GM12865 (cell line): ENCODE results near the gene FLT1.

Experiments used
- DNase-seq: peaks from one replicate; pipeline ENCODE4 v3.0.0; 2010; ENCODE audit warnings: low read depth
- H3K4me3 ChIP-seq: 2 replicates; pipeline ENCODE4 v1.5.1; 2011; ENCODE audit warnings: mild to moderate bottlenecking, low read depth, low read length, control low read depth
- TF ChIP-seq, protein P1 (sequence below): IDR thresholded peaks from 2 replicates; pipeline ENCODE4 v1.5.1; 2011; ENCODE audit warnings: low read length, control low read depth, low read depth, inconsistent platforms; ENCODE audit not compliant: insufficient read depth; ENCODE audit errors: missing control alignments

FLT1 gene

DNA sequence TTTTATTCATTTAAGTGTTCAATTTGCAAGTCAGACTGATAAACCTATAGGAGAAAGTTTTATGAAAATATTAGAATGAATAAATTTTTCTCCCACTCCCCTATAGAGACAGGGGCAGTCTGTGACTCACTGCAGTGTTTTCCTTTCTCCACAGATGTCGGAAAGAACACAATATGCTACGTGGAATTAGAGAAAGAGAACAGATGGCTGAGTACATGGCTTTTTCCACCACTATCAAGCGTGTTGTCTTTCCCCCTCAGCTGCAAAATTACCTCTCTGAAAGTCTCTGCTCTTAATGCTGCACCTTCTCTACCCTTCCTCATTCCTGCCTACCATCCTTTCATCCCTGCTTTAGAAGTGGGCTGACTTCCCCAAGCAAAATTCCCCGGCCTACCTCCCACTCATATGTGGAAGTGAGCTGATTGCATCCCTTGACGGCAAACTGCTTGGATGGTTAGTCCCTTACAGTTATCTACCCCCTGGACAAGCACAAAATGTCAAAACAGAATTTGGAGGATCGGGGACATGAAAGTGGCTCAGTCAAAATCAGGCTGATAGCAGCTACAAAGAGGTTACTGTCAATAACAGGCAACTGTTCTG lies 30.0 kb downstream of the FLT1 start:
- no peak for DNase-seq
- TF ChIP-seq, protein P1, sequence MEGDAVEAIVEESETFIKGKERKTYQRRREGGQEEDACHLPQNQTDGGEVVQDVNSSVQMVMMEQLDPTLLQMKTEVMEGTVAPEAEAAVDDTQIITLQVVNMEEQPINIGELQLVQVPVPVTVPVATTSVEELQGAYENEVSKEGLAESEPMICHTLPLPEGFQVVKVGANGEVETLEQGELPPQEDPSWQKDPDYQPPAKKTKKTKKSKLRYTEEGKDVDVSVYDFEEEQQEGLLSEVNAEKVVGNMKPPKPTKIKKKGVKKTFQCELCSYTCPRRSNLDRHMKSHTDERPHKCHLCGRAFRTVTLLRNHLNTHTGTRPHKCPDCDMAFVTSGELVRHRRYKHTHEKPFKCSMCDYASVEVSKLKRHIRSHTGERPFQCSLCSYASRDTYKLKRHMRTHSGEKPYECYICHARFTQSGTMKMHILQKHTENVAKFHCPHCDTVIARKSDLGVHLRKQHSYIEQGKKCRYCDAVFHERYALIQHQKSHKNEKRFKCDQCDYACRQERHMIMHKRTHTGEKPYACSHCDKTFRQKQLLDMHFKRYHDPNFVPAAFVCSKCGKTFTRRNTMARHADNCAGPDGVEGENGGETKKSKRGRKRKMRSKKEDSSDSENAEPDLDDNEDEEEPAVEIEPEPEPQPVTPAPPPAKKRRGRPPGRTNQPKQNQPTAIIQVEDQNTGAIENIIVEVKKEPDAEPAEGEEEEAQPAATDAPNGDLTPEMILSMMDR: no peak

DNA sequence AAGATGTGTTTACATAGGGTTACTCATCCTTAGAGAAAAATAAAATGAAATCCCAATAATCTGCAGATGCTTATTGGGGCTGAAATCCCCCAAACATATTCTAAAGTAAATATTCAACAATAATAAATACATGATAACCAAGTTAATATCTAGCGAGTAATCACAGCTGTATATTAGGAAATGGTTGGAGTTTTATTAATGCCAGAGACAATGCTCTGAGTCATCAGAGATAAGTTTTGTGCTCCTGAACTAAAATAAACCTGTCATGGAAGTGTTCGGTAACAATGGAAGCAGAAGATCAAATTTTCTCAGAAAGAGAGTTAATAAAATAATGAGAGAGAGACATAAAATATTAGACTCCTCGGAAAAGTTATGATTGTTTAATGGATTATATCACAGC lies 31.4 kb downstream of the FLT1 start:
- TF ChIP-seq, protein P1: no peak
- H3K4me3 ChIP-seq: no peak overlapping the region
- DNase-seq: no peak

More for the DNA sequence above, 30.0 kb downstream of the FLT1 start:
- H3K4me3 ChIP-seq: no peak overlapping the region

DNA sequence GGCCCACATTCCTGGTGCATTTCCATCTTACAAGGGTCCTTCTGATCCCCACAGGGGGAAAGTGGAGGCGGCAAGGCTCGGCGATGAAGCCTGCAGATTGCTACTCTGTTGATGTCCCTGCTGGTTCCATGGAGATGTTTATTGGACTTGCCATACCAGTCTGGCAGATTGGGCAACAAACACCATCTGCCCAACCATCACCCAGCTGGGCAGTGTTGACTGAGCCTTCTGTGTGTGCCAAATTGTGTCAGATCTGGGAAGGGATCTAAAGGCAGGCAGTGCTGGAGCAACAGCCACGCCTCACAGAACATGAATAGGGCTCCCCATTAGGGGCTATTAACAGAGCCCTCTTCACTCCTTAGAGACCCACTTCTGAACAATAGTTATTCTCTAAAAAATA lies 35.0 kb downstream of the FLT1 start:
- DNase-seq: no peak
- no peak overlapping the region for H3K4me3 ChIP-seq
- TF ChIP-seq, protein P1: no peak

DNA sequence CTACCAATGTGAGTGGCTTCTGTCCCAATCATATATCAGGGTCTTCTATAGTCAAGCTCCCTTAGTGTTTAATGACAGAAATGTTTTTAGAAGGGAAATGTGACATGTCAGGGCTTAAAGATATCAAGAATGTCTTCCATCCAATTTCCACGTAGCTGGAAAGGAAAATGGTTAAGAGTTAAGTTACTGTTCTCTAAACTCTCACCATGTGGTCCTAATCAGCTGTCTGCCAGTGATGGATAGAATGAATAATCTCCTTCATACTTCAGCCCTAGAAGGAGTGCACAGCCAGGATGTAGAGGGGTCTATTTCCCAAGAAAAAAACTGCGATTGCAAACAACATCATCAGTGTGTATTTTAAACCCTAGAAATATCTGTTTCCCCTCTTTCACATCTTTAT lies 36.3 kb downstream of the FLT1 start:
- no peak overlapping the region for H3K4me3 ChIP-seq
- DNase-seq: no peak
- TF ChIP-seq, protein P1: no peak

DNA sequence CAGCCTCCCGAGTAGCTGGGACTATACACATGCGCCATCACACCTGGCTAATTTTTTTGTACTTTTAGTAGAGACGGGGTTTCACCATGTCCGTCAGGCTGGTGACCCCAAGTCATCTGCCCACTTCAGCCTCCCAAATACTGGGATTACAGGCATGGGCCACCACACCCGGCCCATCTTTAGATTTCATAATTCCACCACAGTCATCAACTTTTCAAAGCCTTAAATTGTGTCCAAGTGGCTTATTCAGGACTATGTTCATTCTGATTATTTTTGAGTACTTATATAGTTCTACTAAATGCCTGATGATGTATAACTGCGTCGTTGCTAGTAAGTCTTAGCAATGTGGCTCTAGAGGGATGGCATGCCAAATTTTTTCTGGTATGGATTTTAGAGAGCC lies 36.9 kb downstream of the FLT1 start:
- TF ChIP-seq, protein P1: no peak
- no peak for DNase-seq
- no peak overlapping the region for H3K4me3 ChIP-seq

DNA sequence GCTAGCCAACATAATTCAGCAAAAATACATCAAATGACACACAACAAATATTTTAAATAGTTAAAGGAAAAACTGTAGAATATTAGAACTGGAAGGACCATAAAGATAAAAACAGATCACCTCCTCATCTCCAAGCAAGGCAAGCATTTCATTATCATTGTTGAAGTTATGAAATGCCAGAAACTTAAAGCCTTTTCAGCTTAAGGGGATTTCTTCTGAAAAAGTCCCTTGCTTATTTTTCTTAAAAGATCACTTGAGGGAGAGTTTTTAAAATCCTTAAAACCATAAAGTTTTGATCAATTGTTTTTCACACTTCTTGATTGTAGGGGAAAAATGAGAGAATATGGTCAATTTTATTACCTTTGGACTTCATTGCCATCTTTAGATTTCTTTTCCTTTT lies 37.4 kb downstream of the FLT1 start:
- no peak overlapping the region for H3K4me3 ChIP-seq
- DNase-seq: no peak
- TF ChIP-seq, protein P1: no peak

DNA sequence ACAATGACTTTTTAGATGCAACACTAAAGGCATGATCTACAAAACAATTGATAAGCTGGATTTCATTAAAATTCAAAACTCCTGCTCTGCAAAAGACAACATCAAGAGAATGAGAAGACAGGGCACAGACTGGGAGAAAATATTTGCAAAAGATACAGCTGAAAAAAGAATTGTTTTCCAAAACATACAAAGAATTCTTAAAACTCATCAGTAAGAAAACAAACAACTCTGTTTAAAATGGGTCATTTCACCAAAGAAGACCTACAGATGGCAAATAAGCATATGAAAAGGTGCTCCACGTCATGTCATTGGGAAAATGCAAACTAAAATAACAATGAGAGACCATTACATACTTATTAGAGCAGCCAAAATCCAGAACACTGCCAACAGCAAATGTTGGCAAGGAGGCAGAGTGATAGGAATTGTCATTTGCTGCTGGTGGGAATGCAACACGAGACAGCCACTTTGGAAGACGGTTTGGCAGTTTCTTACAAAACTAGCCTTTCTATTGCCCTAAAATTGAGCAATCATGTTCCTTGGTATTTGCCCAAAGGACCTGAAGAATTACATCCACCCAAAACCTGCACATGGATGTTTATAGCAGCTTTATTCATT lies 39.2 kb downstream of the FLT1 start:
- no peak for DNase-seq
- no peak overlapping the region for H3K4me3 ChIP-seq
- TF ChIP-seq, protein P1: no peak
